A549 (cell line): ENCODE measurements around the gene TMPRSS4. TPM values are rescaled to one million over a fixed set of nuclear protein-coding genes. Genes with fewer than 3 reads are reported as not detected.
"Not testable (repeated sequence)": the region's sequence is repeated elsewhere in the genome, so short reads cannot be mapped to it uniquely, and the experiment has no call there.

Experiments
- ATAC-seq, 2 experiments: fragments of 200-7000 bp in 1 of 2; fragments of >200 bp in 1 of 2; cut with Nextera tagmentation in 1 of 2; cut with Tn5 transposase in 1 of 2; 3 replicates each; pipeline versions ENCODE4 v1.8.0 to v1.9.1; 2018 to 2020; ENCODE audit warnings: mild to moderate bottlenecking in 1 of 2, moderate library complexity in 1 of 2
- CTCF ChIA-PET: fragments of 300-600 bp; sonication (Branson Sonifier 250); formaldehyde crosslinking; extraction: SDS; loops from one replicate; lab custom pipeline; 2021; ENCODE audit warnings: antibody characterized with exemption, inconsistent platforms; lab: Yijun Ruan, JAX
- POLR2A ChIA-PET: fragments of 350-600 bp; formaldehyde crosslinking; extraction: SDS; loops from one replicate; lab custom pipeline; 2021; ENCODE audit warnings: antibody characterized with exemption, inconsistent platforms; lab: Yijun Ruan, JAX
- DNase-seq, 2 experiments: peaks; one replicate each; pipeline versions ENCODE4 v3.0.0 to v3.0.0-alpha.2; 2011 to 2016; ENCODE audit warnings: low read depth in 1 of 2, low spot score in 1 of 2
- FAIRE-seq: peaks from 2 replicates; lab custom pipeline; 2011; peaks lifted over from hg19 to GRCh38; lab: Jason Lieb, UNC
- H3K27ac ChIP-seq, 2 experiments: fragments of >200 bp; sonication (Bioruptor Twin); formaldehyde crosslinking; 3 replicates each; pipeline ENCODE4 v1.5.1; 2016 to 2017
- H3K4me1 ChIP-seq: fragments of >200 bp; sonication (Bioruptor Twin); formaldehyde crosslinking; 3 replicates; pipeline ENCODE4 v1.6.1; 2016
- H3K4me2 ChIP-seq: fragments of >200 bp; sonication (Bioruptor Twin); formaldehyde crosslinking; 3 replicates; pipeline ENCODE4 v1.6.1; 2016
- H3K4me3 ChIP-seq: fragments of >200 bp; sonication (Bioruptor Twin); formaldehyde crosslinking; 3 replicates; pipeline ENCODE4 v1.5.1; 2016
- H3K9me3 ChIP-seq: fragments of >200 bp; sonication (Bioruptor Twin); formaldehyde crosslinking; 3 replicates; pipeline ENCODE4 v1.6.1; 2016
- EHF ChIP-seq: fragments of 250-450 bp; sonication (Bioruptor Pico); IDR thresholded peaks from 2 replicates; pipeline ENCODE4 v1.5.0; 2020; ENCODE audit warnings: mild to moderate bottlenecking
- HOXA7 ChIP-seq: fragments of 250-450 bp; sonication (Bioruptor Pico); IDR thresholded peaks from 2 replicates; pipeline ENCODE4 v1.5.0; 2020; ENCODE audit warnings: mild to moderate bottlenecking, moderate library complexity
- HOXB13 ChIP-seq: fragments of 250-450 bp; sonication (Bioruptor Pico); IDR thresholded peaks from 2 replicates; pipeline ENCODE4 v1.5.0; 2020; ENCODE audit warnings: low read depth, mild to moderate bottlenecking, moderate library complexity
- HOXB5 ChIP-seq: fragments of 250-450 bp; sonication (Bioruptor Pico); IDR thresholded peaks from 2 replicates; pipeline ENCODE4 v1.5.0; 2020; ENCODE audit warnings: mild to moderate bottlenecking, moderate library complexity
- MAFK ChIP-seq: fragments of 450-650 bp; IDR thresholded peaks from 2 replicates; pipeline ENCODE4 v1.6.1; 2014; ENCODE audit not compliant: partially characterized antibody
- MAX ChIP-seq: IDR thresholded peaks from 2 replicates; pipeline ENCODE4 v1.6.1; 2012
- NR3C1 ChIP-seq: fragments of >200 bp; sonication (Bioruptor Twin); formaldehyde crosslinking; IDR thresholded peaks from 3 replicates; pipeline ENCODE4 v1.6.1; 2017
- PHF8 ChIP-seq: fragments of 200-600 bp; sonication (generic); IDR thresholded peaks from 2 replicates; pipeline ENCODE4 v1.6.1; 2016; ENCODE audit warnings: low read depth, mild to moderate bottlenecking, antibody characterized with exemption, moderate library complexity, borderline replicate concordance
- POLR2AphosphoS2 ChIP-seq: conservative IDR thresholded peaks from 2 replicates; pipeline ENCODE4 v1.6.1; 2012; ENCODE audit warnings: low read length, improper control_type of control experiment, inconsistent platforms
- RAD21 ChIP-seq, 2 experiments: fragments of >200 bp in 1 of 2; sonication (Bioruptor Twin) in 1 of 2; formaldehyde crosslinking in 1 of 2; IDR thresholded peaks in 1 of 2; conservative IDR thresholded peaks in 1 of 2; 2 replicates in 1 of 2; 3 replicates in 1 of 2; pipeline ENCODE4 v1.6.1; 2012 to 2018; ENCODE audit warnings: inconsistent platforms in 1 of 2
- REST ChIP-seq: fragments of 200-600 bp; sonication (generic); IDR thresholded peaks from 2 replicates; pipeline ENCODE4 v1.6.1; 2016; ENCODE audit warnings: antibody characterized with exemption, mild to moderate bottlenecking, moderate library complexity
- SMC3 ChIP-seq: fragments of >200 bp; sonication (Bioruptor Twin); formaldehyde crosslinking; IDR thresholded peaks from 3 replicates; pipeline ENCODE4 v1.6.1; 2018; ENCODE audit warnings: inconsistent platforms
- USF2 ChIP-seq: fragments of 450-650 bp; IDR thresholded peaks from 2 replicates; pipeline ENCODE4 v1.6.1; 2014; ENCODE audit warnings: antibody characterized with exemption
- WGBS: methylation state at CpG from one replicate; pipeline ENCODE4 v1.1.6; 2017; ENCODE audit errors: missing lambda C conversion rate; 5-methylcytosine and 5-hydroxymethylcytosine counted together
- polyA plus RNA-seq, 4 experiments: library from polyadenylated mRNA; depleted of rRNA in 3 of 4; stranded (reverse); fragments of >200 nt; fragmentation: RNase III in 1 of 4; extraction: RNeasy Plus Mini Kit Qiagen cat#74134 plus additional on column Dnase treatment in 1 of 4; gene quantifications; 2 replicates in 3 of 4; 3 replicates in 1 of 4; pipeline ENCODE4 v1.2.3, GENCODE V29; 2011 to 2017

Gene TMPRSS4
- polyA plus RNA-seq, 2 of the 4 experiments (the other 2 are of a cell fraction): not detected

- 74% methylated on average over 8 of the region's 10 CpGs for WGBS
- no peak overlapping the region for H3K4me3 ChIP-seq
- H3K27ac ChIP-seq: no peak overlapping the region
- CTCF ChIA-PET: no interaction called here
- ATAC-seq (no peak), DNase-seq (no peak), FAIRE-seq (no peak)
- H3K4me2 ChIP-seq: no peak overlapping the region
- no peaks in the 10 kb centered on the region for H3K4me1 ChIP-seq
- no peak for TF ChIP-seq SMC3
- no peak for TF ChIP-seq HOXB5 (CRISPR knock-in tag)
- TF ChIP-seq PHF8: no peak
- POLR2A ChIA-PET: no interaction called here
- no peaks in the 10 kb centered on the region for H3K9me3 ChIP-seq
These were observed 16.7 kb upstream of the TMPRSS4 start for GRCh38 chr11:118060081-118060661.

- DNase-seq (no peak), ATAC-seq (0 out of 6 replicates have a peak, but pooled peaks of 1 of the 2 experiments have one; percentile 17)
- Histone ChIP-seq H3K4me3 (no peak overlapping the region), H3K9me3 (no peaks in the 10 kb centered on the region)
- TF ChIP-seq REST: no peak
- TF ChIP-seq MAFK: peak; percentile 21
- TF ChIP-seq, all 56 proteins: peak for 1
- no peak overlapping the region for H3K4me2 ChIP-seq
- no peak for FAIRE-seq
- WGBS: 87% methylated on average over 3 of the region's 7 CpGs
- POLR2A ChIA-PET: no interaction called here
- H3K27ac ChIP-seq: no peak overlapping the region
- H3K4me1 ChIP-seq: no peaks in the 10 kb centered on the region
- CTCF ChIA-PET: interaction anchor here (2.2 kb wide), 1 partner anchor 8 kb away, joined by 16 read pairs; no protein-coding TSS in a partner anchor
These were observed 16.0 kb upstream of the TMPRSS4 start for GRCh38 chr11:118060869-118061268.

GRCh38 chr11:118061586-118062125 lies 15.2 kb upstream of the TMPRSS4 start:
- 82% methylated on average over 6 of the region's 6 CpGs for WGBS
- FAIRE-seq: no peak

GRCh38 chr11:118062181-118062580 lies 14.7 kb upstream of the TMPRSS4 start:
- FAIRE-seq, DNase-seq: not testable (repeated sequence)

More at GRCh38 chr11:118061586-118062125, 15.2 kb upstream of the TMPRSS4 start:
- Histone ChIP-seq H3K9me3 (no peaks in the 10 kb centered on the region), H3K4me1 (no peaks in the 10 kb centered on the region), H3K4me3 (no peak overlapping the region), H3K4me2 (no peak overlapping the region), H3K27ac (no peak overlapping the region)
- ATAC-seq: no peak
- TF ChIP-seq HOXB13 (CRISPR knock-in tag): no peak
- TF ChIP-seq POLR2AphosphoS2: no peak
- no peak for TF ChIP-seq USF2
- no peak for TF ChIP-seq HOXA7 (CRISPR knock-in tag)
- no peak for TF ChIP-seq NR3C1
- TF ChIP-seq RAD21 (conservative IDR thresholded peaks at IDR 0.05 in 1 of 2, IDR thresholded peaks at IDR 0.05 in 1 of 2): no peak
- TF ChIP-seq EHF (CRISPR knock-in tag): no peak
- no peak for TF ChIP-seq MAX
- no peak for DNase-seq
- POLR2A ChIA-PET: no interaction called here
- CTCF ChIA-PET: interaction anchor here (1.4 to 2.2 kb wide), 2 partner anchors 9 to 253 kb away, joined by 3 to 16 read pairs; no protein-coding TSS in a partner anchor

GRCh38 chr11:118062631-118063030 lies 14.2 kb upstream of the TMPRSS4 start:
- H3K4me3 ChIP-seq, FAIRE-seq, POLR2A ChIA-PET, DNase-seq, H3K27ac ChIP-seq, H3K4me1 ChIP-seq, H3K4me2 ChIP-seq, H3K9me3 ChIP-seq, ATAC-seq: not testable (repeated sequence)
- CTCF ChIA-PET: interaction anchor here (1.4 to 2.2 kb wide), 2 partner anchors 10 to 254 kb away, joined by 3 to 16 read pairs; no protein-coding TSS in a partner anchor
- 54% methylated on average over 5 of the region's 5 CpGs for WGBS

More at GRCh38 chr11:118062181-118062580, 14.7 kb upstream of the TMPRSS4 start:
- CTCF ChIA-PET: interaction anchor here (1.4 to 2.2 kb wide), 2 partner anchors 9 to 253 kb away, joined by 3 to 16 read pairs; no protein-coding TSS in a partner anchor
- H3K27ac ChIP-seq, POLR2A ChIA-PET, H3K4me2 ChIP-seq, H3K9me3 ChIP-seq, H3K4me3 ChIP-seq, ATAC-seq, H3K4me1 ChIP-seq: not testable (repeated sequence)
- 25% methylated on average over 1 of the region's 5 CpGs for WGBS
